Cardiac muscle cell (in vitro differentiated cells and primary cell): Measurements from ENCODE around the gene SNRPD3. TPM values are rescaled to one million over a fixed set of nuclear protein-coding genes. Genes with fewer than 3 reads are reported as not detected.

Experiments used
- DNase-seq, 2 donors: peaks; one replicate each; pipeline versions ENCODE4 v3.0.0 to v3.0.0-alpha.2; 2010 to 2017; ENCODE audit warnings: low read depth in 1 of 2, low spot score in 1 of 2
- H3K27ac ChIP-seq: fragments of 200-600 bp; sonication (generic); 2 replicates; pipeline ENCODE4 v1.5.1; 2016
- H3K27me3 ChIP-seq: fragments of 200-600 bp; sonication (generic); 2 replicates; pipeline ENCODE4 v1.6.0; 2016; ENCODE audit warnings: control low read depth
- H3K36me3 ChIP-seq: fragments of 200-600 bp; sonication (generic); 2 replicates; pipeline ENCODE4 v1.5.1; 2016; ENCODE audit warnings: control low read depth
- H3K4me1 ChIP-seq: fragments of 200-600 bp; sonication (generic); 2 replicates; pipeline ENCODE4 v1.8.1; 2017; ENCODE audit warnings: low read depth, mild to moderate bottlenecking, mixed run types
- H3K4me3 ChIP-seq: fragments of 200-600 bp; sonication (generic); 2 replicates; pipeline ENCODE4 v1.5.1; 2016; ENCODE audit warnings: mild to moderate bottlenecking
- H3K9me3 ChIP-seq: fragments of 200-600 bp; sonication (generic); 2 replicates; pipeline ENCODE4 v1.5.1; 2017; ENCODE audit warnings: low read depth, mild to moderate bottlenecking, control low read depth
- polyA plus RNA-seq: library from polyadenylated mRNA; unstranded; fragments of >200 nt; fragmentation: Nextera tagmentation; extraction: Ambion mirVana; gene quantifications from 2 replicates; pipeline ENCODE4 v1.2.1, GENCODE V29; 2016
- total RNA-seq: library from RNA; depleted of rRNA; stranded (reverse); fragments of >200 nt; gene quantifications from 2 replicates; pipeline ENCODE4 v1.2.3, GENCODE V29; 2016
- TF ChIP-seq, protein P1 (sequence below): IDR thresholded peaks from 2 replicates; pipeline ENCODE4 v1.5.1; 2012; ENCODE audit warnings: low read depth, mild to moderate bottlenecking, low read length

The SNRPD3 gene
- total and polyA plus RNA-seq, 2 experiments from 2014 or later, result 119 to 222 TPM

DNA sequence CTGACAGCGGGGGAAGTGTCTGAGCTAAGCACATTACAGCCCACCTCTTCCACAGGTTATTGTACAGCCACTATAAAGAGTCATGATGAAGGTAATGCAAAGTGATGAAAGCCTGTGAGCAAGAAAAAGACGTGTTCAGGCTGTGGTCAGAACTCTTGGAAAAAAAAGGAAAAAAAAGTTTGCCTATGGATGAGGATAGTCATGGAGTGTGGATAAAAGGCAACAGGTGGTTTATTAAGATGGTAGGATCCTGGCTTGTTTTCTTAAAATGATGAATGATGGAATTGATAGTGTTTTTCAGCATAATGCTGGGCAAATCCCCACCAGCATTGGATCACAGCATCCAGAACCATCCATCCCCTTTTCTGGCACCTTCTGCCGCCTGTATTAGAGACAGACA is 37.6 kb upstream of the SNRPD3 start:
- DNase-seq, result no peak
- TF ChIP-seq, protein P1, sequence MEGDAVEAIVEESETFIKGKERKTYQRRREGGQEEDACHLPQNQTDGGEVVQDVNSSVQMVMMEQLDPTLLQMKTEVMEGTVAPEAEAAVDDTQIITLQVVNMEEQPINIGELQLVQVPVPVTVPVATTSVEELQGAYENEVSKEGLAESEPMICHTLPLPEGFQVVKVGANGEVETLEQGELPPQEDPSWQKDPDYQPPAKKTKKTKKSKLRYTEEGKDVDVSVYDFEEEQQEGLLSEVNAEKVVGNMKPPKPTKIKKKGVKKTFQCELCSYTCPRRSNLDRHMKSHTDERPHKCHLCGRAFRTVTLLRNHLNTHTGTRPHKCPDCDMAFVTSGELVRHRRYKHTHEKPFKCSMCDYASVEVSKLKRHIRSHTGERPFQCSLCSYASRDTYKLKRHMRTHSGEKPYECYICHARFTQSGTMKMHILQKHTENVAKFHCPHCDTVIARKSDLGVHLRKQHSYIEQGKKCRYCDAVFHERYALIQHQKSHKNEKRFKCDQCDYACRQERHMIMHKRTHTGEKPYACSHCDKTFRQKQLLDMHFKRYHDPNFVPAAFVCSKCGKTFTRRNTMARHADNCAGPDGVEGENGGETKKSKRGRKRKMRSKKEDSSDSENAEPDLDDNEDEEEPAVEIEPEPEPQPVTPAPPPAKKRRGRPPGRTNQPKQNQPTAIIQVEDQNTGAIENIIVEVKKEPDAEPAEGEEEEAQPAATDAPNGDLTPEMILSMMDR, result no peak
- no peak overlapping the region for H3K27ac ChIP-seq
- H3K36me3 ChIP-seq, result no peaks in the 10 kb centered on the region
- no peaks in the 10 kb centered on the region for H3K4me1 ChIP-seq
- H3K4me3 ChIP-seq, result no peak overlapping the region
- H3K9me3 ChIP-seq, result no peaks in the 10 kb centered on the region
- H3K27me3 ChIP-seq, result no peaks in the 10 kb centered on the region

DNA sequence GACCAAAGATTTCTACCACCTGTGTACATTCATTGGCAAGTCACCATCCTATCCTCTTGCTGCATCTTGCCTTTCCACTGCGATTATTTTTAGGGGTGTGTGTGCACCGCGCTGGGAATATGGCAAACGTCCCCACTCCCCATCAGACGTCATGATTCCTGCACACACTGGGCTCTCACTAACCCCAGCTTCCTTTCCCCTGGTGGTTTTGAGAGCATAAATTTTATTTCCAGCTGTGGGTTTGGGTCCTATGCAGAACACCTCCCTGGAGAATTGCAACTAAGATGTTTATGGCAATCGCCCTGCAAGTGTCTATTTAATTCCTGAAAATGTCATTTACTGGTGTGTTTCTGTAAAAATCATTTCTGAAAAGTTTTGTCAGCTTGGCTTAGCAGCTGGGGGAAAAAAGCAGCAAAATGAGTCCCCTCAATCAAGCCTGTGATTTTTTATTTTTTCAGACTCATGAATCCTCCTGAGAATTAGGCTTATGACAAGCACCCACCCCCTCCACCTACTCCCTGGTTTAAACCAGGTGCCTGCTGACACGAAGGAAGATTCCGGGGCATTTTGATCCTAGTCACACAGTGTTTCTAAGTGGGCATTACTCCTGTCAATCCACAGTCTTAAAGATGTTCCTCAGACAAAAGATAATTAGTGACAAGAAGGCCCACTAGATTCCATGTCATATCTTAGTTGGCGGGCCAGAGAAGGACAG is 36.9 kb upstream of the SNRPD3 start:
- Histone ChIP-seq H3K9me3 (no peaks in the 10 kb centered on the region), H3K36me3 (no peaks in the 10 kb centered on the region), H3K4me1 (no peaks in the 10 kb centered on the region), H3K27ac (no peak overlapping the region), H3K4me3 (no peak overlapping the region), H3K27me3 (no peaks in the 10 kb centered on the region)
- no peak for DNase-seq
- TF ChIP-seq, protein P1, result no peak

DNA sequence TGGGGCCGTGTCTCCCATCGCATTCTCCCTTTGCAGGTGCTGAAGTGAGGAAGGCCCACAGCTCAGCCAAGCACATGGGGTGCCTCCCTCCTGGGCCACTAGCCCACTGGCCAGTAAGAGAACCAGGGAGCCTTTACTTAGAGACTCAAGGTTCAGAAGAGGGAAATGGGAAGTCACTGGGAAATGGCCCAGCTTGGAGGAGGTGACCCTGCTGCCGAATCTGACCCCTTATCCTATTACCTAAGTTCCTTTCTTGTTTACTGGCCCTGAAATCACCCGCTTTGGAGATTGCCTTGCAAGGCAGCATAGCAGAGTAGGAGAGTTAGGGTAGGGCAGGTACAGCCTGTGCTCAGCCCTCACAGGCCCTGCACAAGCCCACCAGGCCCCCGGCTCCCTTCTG is 36.3 kb upstream of the SNRPD3 start:
- H3K9me3 ChIP-seq, result no peaks in the 10 kb centered on the region
- DNase-seq, result no peak
- H3K4me3 ChIP-seq, result no peak overlapping the region
- TF ChIP-seq, protein P1, result no peak
- H3K36me3 ChIP-seq, result no peaks in the 10 kb centered on the region
- H3K4me1 ChIP-seq, result no peaks in the 10 kb centered on the region
- H3K27ac ChIP-seq, result no peak overlapping the region
- H3K27me3 ChIP-seq, result no peaks in the 10 kb centered on the region

DNA sequence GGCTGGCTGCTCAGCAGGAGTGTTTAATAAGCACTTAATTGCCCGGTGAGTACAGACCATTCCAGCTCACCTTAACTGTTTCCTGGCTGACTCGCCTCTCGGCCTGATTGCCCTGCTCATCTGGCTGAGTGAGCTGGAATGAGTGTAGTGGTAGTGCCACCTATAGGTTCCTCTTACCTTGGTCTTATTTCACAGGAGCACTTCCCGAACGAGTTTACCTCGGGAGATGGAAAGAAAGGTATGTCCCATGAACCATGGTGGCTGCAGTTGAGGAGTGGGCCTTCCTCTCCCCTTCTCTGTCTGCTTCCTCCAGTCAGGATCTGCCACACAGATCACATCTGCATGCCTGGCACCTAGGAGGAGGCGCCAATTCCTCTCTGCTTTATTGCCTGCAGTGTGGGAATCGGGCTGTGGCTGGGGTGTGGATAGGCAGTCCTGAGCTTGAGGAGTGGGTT is 34.0 kb upstream of the SNRPD3 start:
- Histone ChIP-seq H3K36me3 (no peaks in the 10 kb centered on the region), H3K4me1 (no peaks in the 10 kb centered on the region), H3K9me3 (no peaks in the 10 kb centered on the region), H3K4me3 (no peak overlapping the region), H3K27me3 (no peaks in the 10 kb centered on the region), H3K27ac (no peak overlapping the region)
- TF ChIP-seq, protein P1, result peak; percentile 52
- peak; percentile 66 to 69 for DNase-seq

DNA sequence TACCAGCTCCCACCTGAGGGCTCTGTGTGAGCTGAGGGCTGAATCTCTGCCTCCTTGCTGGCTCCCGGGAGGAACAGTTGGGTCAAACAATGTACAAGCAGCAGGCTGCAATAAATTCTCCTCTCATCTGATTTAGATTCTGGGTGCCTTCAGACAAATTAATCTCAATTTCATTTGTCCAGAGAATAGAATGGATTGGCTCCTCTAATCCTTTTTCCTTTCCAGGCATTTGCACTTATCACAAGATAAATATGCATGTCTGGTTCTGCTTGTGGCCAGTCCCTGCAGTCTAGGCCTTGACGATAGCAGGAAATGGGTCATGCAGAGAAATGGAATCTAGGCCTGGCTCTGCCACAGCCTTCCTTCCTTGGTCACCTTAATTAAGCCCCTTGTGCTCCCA is 31.9 kb upstream of the SNRPD3 start:
- no peaks in the 10 kb centered on the region for H3K9me3 ChIP-seq
- no peaks in the 10 kb centered on the region for H3K36me3 ChIP-seq
- peak in 1 of 2 donors; percentile 49 for DNase-seq
- TF ChIP-seq, protein P1, result no peak
- H3K4me3 ChIP-seq, result no peak overlapping the region
- H3K4me1 ChIP-seq, result no peaks in the 10 kb centered on the region
- no peaks in the 10 kb centered on the region for H3K27me3 ChIP-seq
- no peak overlapping the region for H3K27ac ChIP-seq
